H1 (cell line): ENCODE data around the gene MNAT1. TPM values are rescaled to one million over a fixed set of nuclear protein-coding genes. Genes with fewer than 3 reads are reported as not detected.

Source experiments
- FOSL1 ChIP-seq: IDR thresholded peaks from 2 replicates; pipeline ENCODE4 v1.6.1; 2011; ENCODE audit warnings: mild to moderate bottlenecking, low read depth, low read length, moderate library complexity; ENCODE audit not compliant: insufficient read depth
- polyA plus RNA-seq, 7 experiments: library from polyadenylated mRNA; depleted of rRNA in 3 of 7; stranded (reverse) in 5 of 7; unstranded in 2 of 7; fragments of >200 nt in 5 of 7; fragments of 200-250 nt in 2 of 7; gene quantifications; 1 replicate in 5 of 7; 2 replicates in 1 of 7; 4 replicates in 1 of 7; pipeline versions ENCODE4 v1.2.1 to v1.2.3, GENCODE V29; 2011 to 2013; ENCODE audit warnings: missing spikeins in 2 of 7, mixed read lengths in 2 of 7
- total RNA-seq: library from RNA; stranded (reverse); fragmentation: NEBNext Ultra II Directional; extraction: Animal tissue kit (Norgen Biotek cat#: 25700); gene quantifications from 2 replicates; pipeline ENCODE4 v1.2.1, GENCODE V29; 2021

The MNAT1 gene
- total and polyA plus RNA-seq, 2 of the 8 experiments (the other 6 are each of a cell fraction or from before 2014, with no cell fraction given): 34.7 to 52.1 TPM

- TF ChIP-seq FOSL1: no peak
Observed at GRCh38 chr14:60971271-60971670, 236.7 kb downstream of the MNAT1 start (continued).
